ENCODE results near the gene NCF4.

NCF4 gene

GRCh38 chr22:36918586-36919284 lies 57.9 kb downstream of the NCF4 start:
- DNase-seq (ENCODE audit: low read depth in 1 of 2, low spot score in 1 of 2): no peak

- DNase-seq (ENCODE audit: low read depth in 1 of 2, low spot score in 1 of 2): no peak
These were observed 60.7 kb downstream of the NCF4 start for GRCh38 chr22:36921309-36922104.

- no peak for DNase-seq (ENCODE audit: low read depth in 1 of 2, low spot score in 1 of 2)
These were observed 61.4 kb downstream of the NCF4 start for GRCh38 chr22:36922105-36922608.

- no peak for DNase-seq (ENCODE audit: low read depth in 1 of 2, low spot score in 1 of 2)
These were observed 61.9 kb downstream of the NCF4 start for GRCh38 chr22:36922711-36923110.

- DNase-seq (ENCODE audit: low read depth in 1 of 2, low spot score in 1 of 2): no peak
These were observed 62.5 kb downstream of the NCF4 start for GRCh38 chr22:36923131-36923788.

GRCh38 chr22:36924151-36924698 lies 63.4 kb downstream of the NCF4 start:
- no peak for DNase-seq (ENCODE audit: low read depth in 1 of 2, low spot score in 1 of 2)

GRCh38 chr22:36925388-36926290 lies 64.8 kb downstream of the NCF4 start:
- no peak for DNase-seq (ENCODE audit: low read depth in 1 of 2, low spot score in 1 of 2)

GRCh38 chr22:36926309-36926708 lies 65.5 kb downstream of the NCF4 start:
- DNase-seq (ENCODE audit: low read depth in 1 of 2, low spot score in 1 of 2): no peak

- no peak for DNase-seq (ENCODE audit: low read depth in 1 of 2, low spot score in 1 of 2)
These were observed 66.1 kb downstream of the NCF4 start for GRCh38 chr22:36926721-36927435.
